HG02852 (cell line): ENCODE measurements around the gene ATP13A5.

Experiments used
- ATAC-seq: cut with Tn5 transposase; IDR thresholded peaks from one replicate; pipeline ENCODE4 v1.9.1; 2021; ENCODE audit warnings: mild to moderate bottlenecking, moderate library complexity; ENCODE audit not compliant: unreplicated experiment

Gene ATP13A5

GRCh38 chr3:193262707-193263106 is 115.8 kb downstream of the ATP13A5 start:
- ATAC-seq, result no peak

GRCh38 chr3:193261970-193262369 is 116.6 kb downstream of the ATP13A5 start:
- ATAC-seq, result no peak

- no peak for ATAC-seq
These were observed 124.4 kb downstream of the ATP13A5 start for GRCh38 chr3:193253986-193254660.

GRCh38 chr3:193250492-193250891 is 128.1 kb downstream of the ATP13A5 start:
- no peak for ATAC-seq

- no peak for ATAC-seq
These were observed 129.6 kb downstream of the ATP13A5 start for GRCh38 chr3:193248848-193249468.

- no peak for ATAC-seq
These were observed 135.0 kb downstream of the ATP13A5 start for GRCh38 chr3:193243571-193243970.

GRCh38 chr3:193241716-193242115 is 136.8 kb downstream of the ATP13A5 start:
- no peak for ATAC-seq

GRCh38 chr3:193240850-193241706 is 137.5 kb downstream of the ATP13A5 start, which contains the start of gene PLAAT1:
PLAAT1 (plus strand) TSS chr3:193241222; CDS start chr3:193255651, 14,429 bp downstream.
- peak; percentile 61 for ATAC-seq

GRCh38 chr3:193240436-193240849 is 138.1 kb downstream of the ATP13A5 start:
- ATAC-seq, result no peak

GRCh38 chr3:193237030-193237429 is 141.5 kb downstream of the ATP13A5 start:
- ATAC-seq, result no peak

- ATAC-seq, result no peak
These were observed 142.0 kb downstream of the ATP13A5 start for GRCh38 chr3:193236599-193236998.

- ATAC-seq, result no peak
These were observed 147.4 kb downstream of the ATP13A5 start for GRCh38 chr3:193231201-193231600.

GRCh38 chr3:193230610-193231009 is 147.9 kb downstream of the ATP13A5 start:
- ATAC-seq, result no peak

GRCh38 chr3:193229851-193230420 is 148.6 kb downstream of the ATP13A5 start:
- ATAC-seq, result no peak

- ATAC-seq, result no peak
These were observed 150.3 kb downstream of the ATP13A5 start for GRCh38 chr3:193228206-193228605.

GRCh38 chr3:193225302-193226125 is 153.0 kb downstream of the ATP13A5 start:
- ATAC-seq, result no peak
